HT-29 (cell line): ENCODE results near the gene TNS2. TPM values are rescaled to one million over a fixed set of nuclear protein-coding genes. Genes with fewer than 3 reads are reported as not detected.
"Not testable (repeated sequence)": the region's sequence is repeated elsewhere in the genome, so short reads cannot be mapped to it uniquely, and the experiment has no call there.

Experiments
- DNase-seq: peaks from one replicate; pipeline ENCODE4 v3.0.0-alpha.2; 2015; ENCODE audit warnings: low spot score
- total RNA-seq: library from RNA; depleted of rRNA; stranded (reverse); fragments of >200 nt; shearing (Covaris generic); gene quantifications from 2 replicates; pipeline ENCODE4 v1.2.3, GENCODE V29; 2014; rRNA removed

Gene TNS2
- 57.7 and 71.9 TPM in 2 replicates for total RNA-seq

GRCh38 chr12:53049571-53050318, at the start of gene TNS2:
Gene TNS2 (plus strand): TSS chr12:53050065. CDS start chr12:53050186, 121 bp downstream.
- peak; percentile 77 for DNase-seq

GRCh38 chr12:53004178-53004577, 45.7 kb upstream of the TNS2 start:
- DNase-seq = no peak

- no peak for DNase-seq
Measured at GRCh38 chr12:53004582-53004981, 45.3 kb upstream of the TNS2 start.

- no peak for DNase-seq
Measured at GRCh38 chr12:53005215-53005985, 44.5 kb upstream of the TNS2 start.

GRCh38 chr12:53005986-53006809, 43.7 kb upstream of the TNS2 start, which contains the start of gene EIF4B:
Gene EIF4B (plus strand): TSS chr12:53006456. CDS start chr12:53006484, 28 bp downstream.
- peak; percentile 99 for DNase-seq

GRCh38 chr12:53006810-53007309, 43.0 kb upstream of the TNS2 start:
- DNase-seq = peak; percentile 88

GRCh38 chr12:53007343-53007742, 42.5 kb upstream of the TNS2 start:
- no peak for DNase-seq

GRCh38 chr12:53008760-53009159, 41.1 kb upstream of the TNS2 start:
- DNase-seq = not testable (repeated sequence)

- no peak for DNase-seq
Measured at GRCh38 chr12:53010955-53011354, 38.9 kb upstream of the TNS2 start.

- no peak for DNase-seq
Measured at GRCh38 chr12:53011889-53012288, 38.0 kb upstream of the TNS2 start.

- DNase-seq = no peak
Measured at GRCh38 chr12:53012928-53013327, 36.9 kb upstream of the TNS2 start.

GRCh38 chr12:53014709-53015108, 35.2 kb upstream of the TNS2 start:
- DNase-seq = no peak

GRCh38 chr12:53025250-53025649, 24.6 kb upstream of the TNS2 start:
- DNase-seq = no peak

GRCh38 chr12:53027014-53027413, 22.9 kb upstream of the TNS2 start:
- DNase-seq = not testable (repeated sequence)

GRCh38 chr12:53031616-53032015, 18.2 kb upstream of the TNS2 start:
- no peak for DNase-seq

GRCh38 chr12:53033832-53034231, 16.0 kb upstream of the TNS2 start:
- DNase-seq = not testable (repeated sequence)

- no peak for DNase-seq
Measured at GRCh38 chr12:53034459-53034858, 15.4 kb upstream of the TNS2 start.

- DNase-seq = no peak
Measured at GRCh38 chr12:53036802-53037201, 13.1 kb upstream of the TNS2 start.

GRCh38 chr12:53039851-53040250, 10.0 kb upstream of the TNS2 start:
- DNase-seq = no peak

- DNase-seq = no peak
Measured at GRCh38 chr12:53042607-53043454, 7.0 kb upstream of the TNS2 start.
